Kidney (tissue), 14 donors: ENCODE results near the gene JAKMIP3. TPM values are rescaled to one million over a fixed set of nuclear protein-coding genes. Genes with fewer than 3 reads are reported as not detected.
A peak's percentile ranks its signal among the peaks of the same experiment; 100 is the strongest.

ENCODE experiments used
- DNase-seq, 5 donors: peaks; one replicate each; pipeline ENCODE4 v3.0.0-alpha.2; 2013 to 2020
- FAIRE-seq: peaks from 2 replicates; lab custom pipeline; 2012; peaks lifted over from hg19 to GRCh38; lab: Jason Lieb, UNC
- H3K27ac ChIP-seq, 2 donors: one replicate each; pipeline ENCODE4 v1.7.0; 2013; ENCODE audit warnings: low read depth in 2 of 2, low read length in 2 of 2, inconsistent platforms in 1 of 2
- H3K27me3 ChIP-seq: one replicate; pipeline ENCODE4 v1.7.1; 2013; ENCODE audit warnings: low read length, inconsistent platforms; ENCODE audit not compliant: control insufficient read depth, insufficient read depth
- H3K36me3 ChIP-seq, 3 donors: one replicate each; pipeline versions ENCODE4 v1.7.0 to v1.7.1; 2013; ENCODE audit warnings: low read length in 3 of 3, control low read depth in 1 of 3, inconsistent platforms in 1 of 3; ENCODE audit not compliant: insufficient read depth in 3 of 3, control insufficient read depth in 2 of 3
- H3K4me1 ChIP-seq, 3 donors: one replicate each; pipeline versions ENCODE4 v1.7.0 to v1.7.1; 2013; ENCODE audit warnings: low read length in 3 of 3, inconsistent platforms in 1 of 3, low read depth in 1 of 3; ENCODE audit not compliant: control insufficient read depth in 2 of 3, insufficient read depth in 2 of 3
- H3K4me3 ChIP-seq, 3 donors: one replicate each; pipeline versions ENCODE4 v1.7.0 to v1.8.1; 2013; ENCODE audit warnings: low read length in 3 of 3, control low read depth in 1 of 3, inconsistent platforms in 1 of 3
- H3K9ac ChIP-seq, 3 donors: one replicate each; pipeline versions ENCODE4 v1.7.0 to v1.7.1; 2013; ENCODE audit warnings: low read length in 3 of 3, control low read depth in 1 of 3, inconsistent platforms in 1 of 3
- H3K9me3 ChIP-seq, 3 donors: one replicate each; pipeline versions ENCODE4 v1.7.0 to v1.7.1; 2013; ENCODE audit warnings: low read length in 3 of 3, control low read depth in 1 of 3, inconsistent platforms in 1 of 3; ENCODE audit not compliant: control insufficient read depth in 2 of 3, insufficient read depth in 1 of 3
- CTCF ChIP-seq: IDR thresholded peaks from 3 replicates; pipeline ENCODE4 v1.5.1; 2012; ENCODE audit warnings: mild to moderate bottlenecking, moderate library complexity, borderline replicate concordance; ENCODE audit not compliant: insufficient read depth; ENCODE audit errors: extremely low read depth
- intact Hi-C: fragments of 100-400 bp; cut with DNase I; formaldehyde crosslinking; loops from one replicate; pipeline ENCODE4 v1.11.1; 2022
- polyA plus RNA-seq: library from polyadenylated mRNA; stranded (reverse); fragments of 350-450 nt; fragmentation: Illumina TruSeq; extraction: RNeasy Lipid Tissue Mini Kit (QIAGEN cat#74804); gene quantifications from one replicate; pipeline ENCODE4 v1.2.3, GENCODE V29; 2014; ENCODE audit warnings: low read depth, low replicate concordance; ENCODE audit not compliant: insufficient read depth
- total RNA-seq: library from RNA; stranded (reverse); fragmentation: NEBNext Ultra II Directional; extraction: Animal tissue kit (Norgen Biotek cat#: 25700); gene quantifications from one replicate; pipeline ENCODE4 v1.2.1, GENCODE V29; 2021
- donor health status: control.
- donor health status: control.
- donor health status: control.
- donor health status: control.
- donor health status: control.
- donor health status: DM: yes; HTN: yes; CAD: no.
- donor health status: Normal renal cell carcinoma (clear cell type).

Gene JAKMIP3
- total and polyA plus RNA-seq, 2 donors from 2014 or later, result 0.13 to 0.16 TPM

- no peaks in the 10 kb centered on the region for H3K27me3 ChIP-seq
- no peak for FAIRE-seq
These were observed 18.0 kb upstream of the JAKMIP3 start for GRCh38 chr10:132047575-132048293.

GRCh38 chr10:132048294-132048667 is 17.5 kb upstream of the JAKMIP3 start:
- no peak for FAIRE-seq
- no peaks in the 10 kb centered on the region for H3K4me1 ChIP-seq
- DNase-seq, result no peak
- no peak overlapping the region for H3K9ac ChIP-seq
- H3K27me3 ChIP-seq, result no peaks in the 10 kb centered on the region
- H3K27ac ChIP-seq, result no peak overlapping the region
- H3K9me3 ChIP-seq, result peaks cover 0 to 9% (median 7%) of the 10 kb centered on the region in 3 donors
- no peaks in the 10 kb centered on the region for H3K36me3 ChIP-seq
- H3K4me3 ChIP-seq, result no peak overlapping the region
- TF ChIP-seq CTCF, result no peak
- intact Hi-C loops, result no loop called here

More at GRCh38 chr10:132047575-132048293, 18.0 kb upstream of the JAKMIP3 start:
- Histone ChIP-seq H3K4me1 (no peaks in the 10 kb centered on the region), H3K9ac (no peak overlapping the region), H3K9me3 (peaks cover 0 to 7% (median 6%) of the 10 kb centered on the region in 3 donors), H3K36me3 (no peaks in the 10 kb centered on the region), H3K4me3 (no peak overlapping the region), H3K27ac (no peak overlapping the region)
- TF ChIP-seq CTCF, result no peak
- DNase-seq, result peak in 1 of 5 donors; percentile 34
- intact Hi-C loops, result no loop called here

GRCh38 chr10:132050191-132050590 is 15.6 kb upstream of the JAKMIP3 start:
- FAIRE-seq, result no peak
- intact Hi-C loops, result no loop called here

More at GRCh38 chr10:132050191-132050590, 15.6 kb upstream of the JAKMIP3 start:
- Histone ChIP-seq H3K4me1 (no peaks in the 10 kb centered on the region), H3K36me3 (no peaks in the 10 kb centered on the region), H3K4me3 (no peak overlapping the region), H3K27me3 (no peaks in the 10 kb centered on the region), H3K27ac (no peak overlapping the region), H3K9ac (no peak overlapping the region), H3K9me3 (peaks cover 0 to 9% (median 7%) of the 10 kb centered on the region in 3 donors)
- TF ChIP-seq CTCF, result no peak
- DNase-seq, result peak in 1 of 5 donors; percentile 35
